HT1080 (cell line): ENCODE results near the gene RANBP10. TPM values are rescaled to one million over a fixed set of nuclear protein-coding genes. Genes with fewer than 3 reads are reported as not detected.
A peak's percentile ranks its signal among the peaks of the same experiment; 100 is the strongest.
"Not testable (repeated sequence)": the region's sequence is repeated elsewhere in the genome, so short reads cannot be mapped to it uniquely, and the experiment has no call there.

Experiments used
- DNase-seq: peaks from one replicate; pipeline ENCODE4 v3.0.0-alpha.2; 2015; ENCODE audit warnings: low read depth
- total RNA-seq: library from RNA; depleted of rRNA; stranded (reverse); fragments of >200 nt; shearing (Covaris generic); gene quantifications from 2 replicates; pipeline ENCODE4 v1.2.3, GENCODE V29; 2014

The RANBP10 gene
- total RNA-seq, 1 experiment from 2014 or later = 10.8 TPM

DNA sequence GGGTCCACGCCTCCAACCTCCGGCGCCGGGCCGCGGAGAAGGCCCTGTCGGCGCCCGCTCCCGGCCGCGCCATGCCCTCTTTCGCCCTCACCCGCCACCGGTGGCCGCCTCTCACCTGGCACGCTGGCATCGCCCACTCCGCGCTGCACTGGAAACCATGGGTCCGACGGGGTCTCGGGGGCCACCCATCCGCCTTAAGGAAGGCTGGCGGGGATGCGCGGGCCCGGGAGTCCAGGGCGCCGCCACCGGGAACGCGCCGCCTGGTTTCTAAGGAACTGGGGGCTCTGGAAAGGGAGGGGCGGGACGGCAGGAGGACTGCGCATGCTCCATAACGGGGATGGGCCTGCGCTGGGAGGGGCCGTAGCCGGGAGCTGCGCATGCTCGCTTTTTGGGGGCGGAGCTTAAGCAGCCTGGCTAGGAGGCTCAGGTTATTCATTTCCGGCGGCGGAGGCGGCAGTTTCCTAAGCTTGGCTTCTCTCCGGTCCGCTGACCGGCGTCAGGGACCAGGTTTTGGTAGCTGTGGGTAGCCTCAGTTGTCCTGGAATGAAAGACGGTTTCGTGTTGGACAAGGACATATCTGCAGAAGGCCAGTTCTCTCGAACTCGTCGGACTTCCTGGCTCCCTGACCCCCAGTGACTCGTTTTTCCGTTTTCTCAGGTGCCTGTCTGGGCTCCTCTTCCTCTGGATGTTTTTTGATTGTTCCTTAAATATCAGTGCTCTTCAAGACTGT, 87.1 kb downstream of the RANBP10 start, which contains the start of gene GFOD2:
Gene GFOD2, minus strand, starts transcription at position 269 of the 730 bp plus-strand sequence. CDS start 33,601 bp downstream, outside the sequence.
- DNase-seq = peak; percentile 91

GRCh38 chr16:67718668-67719047, 87.7 kb downstream of the RANBP10 start:
- peak; percentile 18 for DNase-seq

DNA sequence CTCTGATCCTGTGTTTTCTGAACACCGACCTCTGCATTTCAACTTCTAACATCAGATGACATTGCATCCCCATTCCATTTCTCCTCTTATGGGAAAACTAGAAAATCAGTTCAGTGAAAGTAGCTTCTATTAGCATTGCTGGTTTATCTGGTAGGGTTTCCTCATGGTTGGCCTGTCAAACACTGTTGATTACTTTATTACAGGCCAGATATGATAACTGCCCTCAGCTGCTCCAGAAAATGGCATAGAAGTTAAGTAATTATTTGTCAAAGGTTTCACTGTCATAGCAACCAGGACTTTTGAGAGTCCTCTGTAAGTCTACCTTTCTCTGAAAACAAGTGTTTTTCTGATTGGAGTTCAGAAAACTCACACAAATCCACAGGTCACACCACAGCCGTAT, 90.3 kb downstream of the RANBP10 start:
- no peak for DNase-seq

- DNase-seq = no peak
Measured at GRCh38 chr16:67714522-67714921, 91.8 kb downstream of the RANBP10 start.

DNA sequence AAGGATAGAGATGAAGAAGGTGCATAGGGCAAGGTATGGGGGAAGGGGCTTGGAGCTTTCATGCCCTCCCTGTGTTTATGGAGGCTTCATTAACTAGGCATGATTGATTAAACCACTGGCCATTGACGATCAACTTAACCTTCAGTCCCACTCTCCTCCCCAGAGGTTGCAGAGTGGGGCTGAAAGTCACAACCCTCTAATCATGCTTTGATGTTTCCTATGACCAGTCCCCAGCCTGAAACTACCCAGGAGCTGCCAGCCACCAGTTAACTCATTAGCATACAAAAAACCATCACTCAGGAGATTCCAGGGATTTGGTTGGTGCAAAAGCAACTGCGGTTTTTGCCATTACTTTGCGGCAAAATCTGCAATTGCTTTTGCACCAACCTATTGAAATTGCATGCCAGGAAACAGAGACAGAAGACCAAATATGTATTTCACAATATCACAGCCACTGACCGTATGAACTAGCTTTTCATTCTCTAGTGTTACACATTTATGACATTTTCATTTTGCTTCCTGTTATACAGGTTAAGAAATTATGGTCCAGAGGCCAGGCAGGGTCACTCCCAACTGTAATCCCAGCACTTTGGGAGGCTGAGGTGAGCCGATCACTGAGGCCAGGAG, 92.6 kb downstream of the RANBP10 start:
- no peak for DNase-seq

DNA sequence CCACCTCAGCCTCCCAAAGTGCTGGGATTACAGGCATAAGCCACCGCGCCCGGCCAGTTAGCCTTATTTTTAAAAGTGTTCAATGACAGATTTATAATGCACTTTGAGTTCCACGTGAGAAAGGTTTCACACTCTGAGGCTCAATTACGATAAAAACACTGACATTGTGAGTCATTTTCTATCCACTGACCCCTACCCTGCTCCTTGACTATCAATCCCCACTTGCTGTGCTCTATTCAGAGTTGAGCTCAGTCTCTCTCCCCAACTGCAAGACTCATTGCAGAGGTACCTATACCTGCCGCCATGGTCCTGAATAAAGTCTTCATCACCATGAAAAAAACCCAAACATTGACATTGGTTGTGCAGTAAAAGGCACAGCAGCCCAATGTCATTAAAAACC, 95.8 kb downstream of the RANBP10 start:
- DNase-seq = no peak

DNA sequence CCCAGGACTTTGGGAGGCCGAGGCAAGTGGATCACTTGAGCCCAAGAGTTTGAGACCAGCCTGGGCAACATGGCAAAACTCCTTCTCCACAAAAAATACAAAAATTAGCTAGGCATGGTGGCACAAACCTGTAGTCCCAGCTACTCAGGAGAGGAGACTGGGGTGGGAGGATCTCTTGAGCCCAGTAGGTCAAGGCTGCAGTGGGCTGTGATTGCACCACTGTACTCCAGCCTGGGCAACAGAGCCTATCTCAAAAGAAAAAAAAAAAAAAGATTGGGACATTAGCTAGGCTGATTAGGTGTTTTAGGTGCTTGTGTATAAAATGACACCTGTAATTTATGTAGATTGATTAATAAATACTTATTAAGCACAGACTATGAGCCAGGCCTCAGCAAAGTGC, 97.3 kb downstream of the RANBP10 start:
- no peak for DNase-seq

GRCh38 chr16:67708368-67708771, 98.0 kb downstream of the RANBP10 start:
- peak; percentile 7 for DNase-seq

DNA sequence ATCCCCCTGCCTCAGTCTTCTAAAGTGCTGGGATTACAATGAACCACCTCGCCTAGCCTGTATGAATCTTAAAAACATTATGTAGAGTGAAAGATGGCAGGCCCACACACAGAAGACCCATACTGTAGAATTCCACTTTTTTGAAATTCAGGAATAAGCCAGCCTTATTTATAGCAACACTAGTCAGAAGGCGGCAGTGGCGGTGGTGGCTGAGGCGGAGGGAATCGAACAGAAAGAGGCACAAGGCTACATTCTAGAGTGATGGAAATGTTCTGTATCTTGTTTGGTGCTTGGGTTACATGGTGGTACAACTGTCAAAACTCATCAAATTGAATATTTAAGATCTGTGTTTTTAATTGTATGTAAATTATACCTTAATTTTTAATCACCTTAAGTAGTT, 98.6 kb downstream of the RANBP10 start:
- no peak for DNase-seq

GRCh38 chr16:67707210-67707609, 99.2 kb downstream of the RANBP10 start:
- DNase-seq = no peak

- no peak for DNase-seq
Measured at GRCh38 chr16:67704110-67704509, 102.2 kb downstream of the RANBP10 start.

DNA sequence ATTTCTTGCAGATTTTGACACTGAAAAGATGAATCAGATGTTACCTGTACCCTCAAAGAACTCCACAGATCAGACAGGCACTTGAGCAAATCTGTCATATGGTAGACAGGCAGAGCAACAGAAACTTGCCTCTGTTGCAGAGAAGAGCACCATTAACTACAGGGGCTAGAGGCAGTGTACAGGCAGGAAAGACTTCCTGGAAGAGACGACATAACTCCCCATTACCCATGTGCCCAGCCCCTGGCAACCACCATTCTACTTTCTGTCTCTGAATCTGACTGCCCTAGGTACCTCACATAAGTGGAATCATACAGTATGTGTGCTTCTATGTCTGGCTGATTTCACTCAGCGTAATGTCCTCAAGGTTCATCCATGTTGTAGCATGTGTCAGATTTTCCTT, 102.7 kb downstream of the RANBP10 start:
- no peak for DNase-seq

DNA sequence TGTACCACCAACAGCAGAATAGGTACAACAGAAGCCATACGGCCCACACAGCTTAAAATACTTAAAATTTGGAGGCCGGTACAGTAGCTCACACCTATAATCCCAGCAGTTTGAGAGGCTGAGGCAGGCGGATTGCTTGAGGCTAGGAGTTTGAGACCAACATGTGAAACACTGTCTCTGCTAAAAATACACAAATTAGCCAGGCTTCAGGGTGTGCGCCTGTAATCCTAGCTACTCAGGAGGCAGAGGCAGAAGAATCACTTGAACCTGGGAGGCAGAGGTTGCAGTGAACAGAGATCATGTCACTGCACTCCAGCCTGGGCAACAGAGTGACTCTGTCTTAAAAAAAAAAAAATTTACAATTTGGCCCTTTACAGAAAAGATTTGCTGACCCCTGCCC, 104.2 kb downstream of the RANBP10 start:
- DNase-seq = no peak

- DNase-seq = no peak
Measured at GRCh38 chr16:67701420-67701819, 104.9 kb downstream of the RANBP10 start.

DNA sequence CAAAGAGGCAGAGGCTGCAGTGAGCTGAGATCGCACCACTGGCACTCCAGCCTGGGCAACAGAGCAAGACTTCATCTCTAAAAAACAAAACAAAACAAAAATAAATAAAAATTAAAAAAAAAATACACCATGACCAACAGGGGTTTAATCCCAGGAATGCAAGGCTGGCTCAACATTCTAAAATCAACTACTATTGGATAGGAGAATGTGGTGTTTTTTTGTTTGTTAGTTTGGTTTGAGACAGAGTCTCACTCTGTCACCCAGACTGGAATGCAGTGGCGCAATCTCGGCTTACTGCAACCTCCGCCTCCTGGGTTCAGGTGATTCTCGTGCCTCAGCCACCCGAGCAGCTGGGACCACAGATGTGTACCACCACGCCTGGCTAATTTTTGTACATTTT, 107.1 kb downstream of the RANBP10 start:
- DNase-seq = no peak

GRCh38 chr16:67697422-67698185, 108.8 kb downstream of the RANBP10 start:
- DNase-seq = no peak

GRCh38 chr16:67694611-67695010, 111.7 kb downstream of the RANBP10 start:
- no peak for DNase-seq

DNA sequence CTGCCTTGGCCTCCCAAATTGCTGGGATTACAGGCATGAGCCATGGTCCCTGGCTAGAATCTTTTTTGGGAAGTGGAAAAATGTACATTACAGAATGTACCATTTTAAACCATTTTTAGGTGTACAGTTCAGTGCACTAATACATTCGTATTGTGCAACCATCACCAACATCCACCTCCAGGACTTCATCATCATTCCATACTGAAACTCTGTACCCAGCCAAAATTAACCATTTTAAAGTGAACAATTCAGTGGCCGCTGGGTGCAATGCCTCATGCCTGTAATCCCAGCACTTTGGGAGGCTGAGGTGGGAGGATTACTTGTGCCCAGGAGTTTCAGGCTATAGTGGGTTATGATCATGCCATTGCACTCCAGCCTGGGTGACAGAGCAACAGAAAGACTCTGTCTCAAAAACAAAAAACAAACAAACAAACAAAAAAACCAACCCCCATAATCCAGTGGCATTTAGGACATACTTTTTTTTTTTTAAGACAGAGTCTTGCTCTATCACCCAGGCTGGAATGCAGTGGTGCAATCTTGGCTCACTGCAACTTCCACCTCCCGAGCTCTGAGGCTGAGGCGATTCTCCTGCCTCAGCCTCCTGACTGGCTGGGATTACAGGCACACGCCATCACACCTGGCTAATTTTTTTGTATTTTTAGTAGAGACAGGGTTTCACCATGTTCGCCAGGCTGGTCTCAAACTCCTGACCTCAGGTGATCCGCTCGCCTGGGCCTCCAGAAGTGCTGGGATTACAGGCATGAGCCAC, 112.7 kb downstream of the RANBP10 start:
- not testable (repeated sequence) for DNase-seq

DNA sequence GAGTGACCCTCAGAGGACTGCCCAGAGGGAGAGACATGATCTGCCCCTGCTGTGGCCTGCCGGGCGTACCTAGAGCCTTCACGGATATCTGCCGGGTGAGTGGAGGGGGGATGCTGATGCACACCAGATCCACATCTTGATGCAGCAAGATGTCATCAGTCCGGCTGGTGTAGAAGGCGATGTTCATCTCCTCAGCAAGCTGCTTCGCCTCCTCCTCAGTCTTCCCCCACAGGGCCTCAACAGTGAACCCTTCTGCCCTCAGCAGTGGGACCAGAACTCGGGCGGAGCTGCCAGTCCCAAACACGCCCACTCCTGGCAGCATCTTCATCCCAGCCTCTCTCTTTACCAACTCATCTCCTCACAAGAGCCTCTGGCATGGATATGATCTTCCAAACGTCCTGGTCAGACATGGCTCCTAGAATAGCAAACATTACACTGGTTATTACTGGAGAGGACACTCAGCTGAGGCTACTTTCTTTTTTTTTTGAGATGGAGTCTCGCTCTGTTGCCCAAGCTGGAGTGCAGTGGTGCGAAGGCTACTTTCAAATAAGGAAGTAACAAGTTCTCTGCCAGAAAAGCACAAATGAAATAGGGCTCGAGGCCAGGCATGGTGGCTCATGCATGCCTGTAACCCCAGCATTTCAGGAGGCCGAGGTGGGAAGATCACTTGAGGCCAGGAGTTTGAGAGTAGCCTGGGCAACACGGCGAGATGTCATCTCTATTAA, 120.8 kb downstream of the RANBP10 start:
- DNase-seq = no peak

DNA sequence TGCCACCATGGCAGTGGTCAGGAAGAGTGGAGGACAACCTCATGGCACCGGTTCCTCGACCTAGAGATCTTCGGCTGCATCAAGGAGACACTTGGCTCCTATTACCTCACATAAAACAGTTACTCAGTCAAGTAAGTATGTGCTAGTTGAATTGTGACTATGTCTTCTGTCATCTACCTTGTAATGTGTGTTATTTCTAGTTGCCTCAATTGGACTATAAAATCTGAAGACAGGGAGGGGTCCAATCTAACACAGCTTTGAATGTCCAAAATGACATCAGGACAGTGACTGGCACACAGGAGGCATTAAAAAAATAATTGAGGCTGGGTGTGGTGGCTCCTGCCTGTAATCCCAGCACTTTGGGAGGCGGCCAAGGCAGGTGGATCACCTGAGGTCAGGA, 122.6 kb downstream of the RANBP10 start:
- DNase-seq = no peak
